ENCODE results near the gene BDKRB2.

DNA sequence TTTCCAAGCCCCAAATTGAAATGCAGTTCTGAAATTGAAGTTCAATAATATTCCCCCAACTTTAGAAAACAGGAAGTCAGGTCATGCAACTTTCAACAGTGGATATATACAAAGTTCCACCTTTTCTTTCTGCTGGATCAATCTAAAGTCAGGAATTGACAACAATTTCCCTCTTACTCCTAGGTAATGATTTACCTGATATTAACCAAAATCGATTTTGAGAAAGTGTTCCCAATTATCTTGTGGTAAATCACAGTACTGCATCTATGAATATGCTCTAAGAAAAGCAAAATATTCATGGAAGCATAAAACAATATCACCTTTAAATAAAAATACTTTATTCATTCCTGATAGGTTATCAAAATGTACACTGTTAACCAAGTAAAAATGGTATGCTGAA, 79.8 kb downstream of the BDKRB2 start:
- TF ChIP-seq SP1 (IDR thresholded peaks at IDR 0.05) (no peak), FOXA1 (IDR thresholded peaks at IDR 0.05) (no peak), ELF4 (IDR thresholded peaks at IDR 0.05) (no peak), ARNT (IDR thresholded peaks at IDR 0.05) (no peak), LEF1 (IDR thresholded peaks at IDR 0.05; ENCODE audit: borderline replicate concordance) (no peak), ZNF384 (IDR thresholded peaks at IDR 0.05) (no peak), PKNOX1 (IDR thresholded peaks at IDR 0.05) (no peak), L3MBTL2 (conservative IDR thresholded peaks at IDR 0.05) (no peak), FOXK2 (IDR thresholded peaks at IDR 0.05) (no peak), SUZ12 (IDR thresholded peaks at IDR 0.05) (no peak), BHLHE40 (IDR thresholded peaks at IDR 0.05; ENCODE audit: borderline replicate concordance) (no peak)

Measured in HEK293T (cell line).